HUES48 (cell line): ENCODE data around the gene DLG2.
"Not testable (repeated sequence)": the region's sequence is repeated elsewhere in the genome, so short reads cannot be mapped to it uniquely, and the experiment has no call there.

Source experiments
- H3K27ac ChIP-seq: one replicate; pipeline ENCODE4 v1.7.0; 2013; ENCODE audit warnings: low read depth, low read length, inconsistent platforms
- H3K27me3 ChIP-seq: 2 replicates; pipeline ENCODE4 v1.6.1; 2013; ENCODE audit warnings: mild to moderate bottlenecking, low read length; ENCODE audit not compliant: control insufficient read depth, insufficient read depth
- H3K36me3 ChIP-seq: 2 replicates; pipeline ENCODE4 v1.6.1; 2013; ENCODE audit warnings: low read length; ENCODE audit not compliant: control insufficient read depth, insufficient read depth
- H3K4me1 ChIP-seq: 2 replicates; pipeline ENCODE4 v1.6.1; 2013; ENCODE audit warnings: mild to moderate bottlenecking, low read length; ENCODE audit not compliant: control insufficient read depth, insufficient read depth
- H3K4me3 ChIP-seq: 2 replicates; pipeline ENCODE4 v1.5.1; 2013; ENCODE audit warnings: mild to moderate bottlenecking, low read depth, low read length
- H3K9ac ChIP-seq: 2 replicates; pipeline ENCODE4 v1.6.1; 2013; ENCODE audit warnings: mild to moderate bottlenecking, low read depth, low read length, moderate library complexity
- H3K9me3 ChIP-seq: 2 replicates; pipeline ENCODE4 v1.6.1; 2013; ENCODE audit warnings: low read length; ENCODE audit not compliant: control insufficient read depth, insufficient read depth

The DLG2 gene

DNA sequence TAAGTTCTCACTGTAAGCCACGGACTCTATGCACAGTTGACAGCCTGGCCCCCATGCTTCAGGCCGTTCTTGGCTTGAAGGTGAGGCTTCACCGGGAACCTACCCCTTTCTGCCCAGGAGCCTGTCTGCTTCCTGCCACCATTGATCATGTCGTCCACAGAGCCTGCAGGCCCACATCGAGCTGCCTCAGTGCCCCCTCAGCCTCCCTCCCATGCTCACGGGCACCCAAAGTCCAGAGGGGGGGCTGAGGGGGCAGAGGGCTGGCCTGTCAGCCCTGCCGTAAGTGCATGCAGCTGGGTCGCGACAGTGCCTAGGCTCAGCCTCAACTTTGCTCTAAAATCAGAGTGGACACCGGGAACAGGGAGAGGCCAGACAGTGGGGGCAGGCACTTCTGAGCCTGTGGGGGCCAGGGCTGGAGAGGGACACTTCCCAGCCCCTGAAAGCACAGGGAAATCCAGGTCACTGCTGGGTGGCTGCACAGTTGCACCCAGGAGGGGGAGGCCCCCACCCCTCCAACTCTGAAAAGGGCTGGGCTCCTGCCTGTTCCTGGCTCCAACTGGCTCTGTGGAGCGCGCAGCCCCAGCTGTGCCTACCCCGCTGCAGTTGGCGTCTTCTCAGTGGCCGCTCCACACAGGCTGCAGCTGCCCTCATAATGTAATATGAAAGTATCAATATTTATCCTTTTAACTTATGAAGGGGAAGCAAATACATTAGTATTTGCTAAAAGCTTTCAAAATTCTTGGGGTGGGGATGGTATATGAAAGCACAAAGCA is 598.6 kb downstream of the DLG2 start:
- H3K27me3 ChIP-seq = no peaks in the 10 kb centered on the region
- no peak overlapping the region for H3K27ac ChIP-seq
- no peak overlapping the region for H3K9ac ChIP-seq
- no peaks in the 10 kb centered on the region for H3K9me3 ChIP-seq
- H3K4me3 ChIP-seq = no peak overlapping the region
- no peaks in the 10 kb centered on the region for H3K36me3 ChIP-seq
- H3K4me1 ChIP-seq = 0 out of 2 replicates have a peak, but pooled peaks cover 7% of the 10 kb centered on the region

- no peaks in the 10 kb centered on the region for H3K36me3 ChIP-seq
- H3K27me3 ChIP-seq = no peaks in the 10 kb centered on the region
- 0 out of 2 replicates have a peak, but pooled peaks cover 7% of the 10 kb centered on the region for H3K4me1 ChIP-seq
- no peak overlapping the region for H3K4me3 ChIP-seq
- no peaks in the 10 kb centered on the region for H3K9me3 ChIP-seq
- H3K9ac ChIP-seq = no peak overlapping the region
- no peak overlapping the region for H3K27ac ChIP-seq
Measured at GRCh38 chr11:85027346-85027745, 599.8 kb downstream of the DLG2 start.

GRCh38 chr11:85021058-85021457 is 606.1 kb downstream of the DLG2 start:
- Histone ChIP-seq H3K4me3 (no peak overlapping the region), H3K9ac (no peak overlapping the region), H3K27ac (no peak overlapping the region), H3K27me3 (no peaks in the 10 kb centered on the region), H3K9me3 (no peaks in the 10 kb centered on the region), H3K36me3 (no peaks in the 10 kb centered on the region), H3K4me1 (0 out of 2 replicates have a peak, but pooled peaks cover 7% of the 10 kb centered on the region)

DNA sequence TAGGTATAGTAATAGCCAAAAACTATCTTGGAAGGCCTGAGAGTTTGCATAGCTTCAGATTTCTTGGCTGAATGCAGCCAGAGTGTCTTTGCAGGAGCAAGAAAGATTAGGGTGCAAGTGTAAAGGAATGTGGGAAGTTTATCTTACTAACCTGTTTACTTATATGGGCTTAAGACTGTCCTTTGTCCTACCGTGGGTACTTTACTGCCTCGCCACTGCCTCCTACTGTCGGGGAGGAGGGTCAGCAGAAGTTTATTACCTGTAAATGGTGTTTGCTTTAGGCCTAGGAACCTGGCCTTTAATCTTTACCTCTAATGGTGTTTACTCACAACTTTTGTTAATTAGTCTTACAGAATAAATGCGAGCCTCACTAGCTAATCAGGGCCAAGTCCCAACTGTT is 633.8 kb downstream of the DLG2 start:
- H3K4me3 ChIP-seq = no peak overlapping the region
- H3K36me3 ChIP-seq = no peaks in the 10 kb centered on the region
- no peaks in the 10 kb centered on the region for H3K27me3 ChIP-seq
- H3K27ac ChIP-seq = no peak overlapping the region
- H3K4me1 ChIP-seq = 0 out of 2 replicates have a peak, but pooled peaks cover 8% of the 10 kb centered on the region
- no peaks in the 10 kb centered on the region for H3K9me3 ChIP-seq
- H3K9ac ChIP-seq = no peak overlapping the region

- H3K36me3 ChIP-seq = no peaks in the 10 kb centered on the region
- H3K4me1 ChIP-seq = 0 out of 2 replicates have a peak, but pooled peaks cover 8% of the 10 kb centered on the region
- no peak overlapping the region for H3K27ac ChIP-seq
- no peak overlapping the region for H3K4me3 ChIP-seq
- H3K9me3 ChIP-seq = no peaks in the 10 kb centered on the region
- H3K27me3 ChIP-seq = no peaks in the 10 kb centered on the region
- H3K9ac ChIP-seq = no peak overlapping the region
Measured at GRCh38 chr11:84990141-84990540, 637.0 kb downstream of the DLG2 start.

DNA sequence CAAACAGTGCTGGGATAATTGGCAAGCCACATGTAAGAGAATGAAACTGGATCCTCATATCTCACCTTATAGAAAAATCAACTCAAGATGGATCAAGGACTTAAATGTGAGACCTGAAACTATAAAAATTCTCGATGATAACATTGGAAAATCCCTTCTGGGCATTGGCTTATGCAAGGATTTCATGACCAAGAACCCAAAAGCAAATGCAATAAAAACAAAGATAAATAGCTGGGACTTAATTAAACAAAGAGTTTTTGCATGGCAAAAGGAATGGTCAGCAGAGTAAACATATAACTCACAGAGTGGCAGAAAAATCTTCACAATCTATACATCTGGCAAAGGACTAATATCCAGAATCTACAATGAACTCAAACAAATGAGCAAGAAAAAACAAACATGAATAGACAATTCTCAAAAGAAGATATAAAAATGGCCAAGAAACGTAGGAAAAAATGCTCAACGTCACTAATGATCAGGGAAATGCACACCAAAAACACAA is 639.4 kb downstream of the DLG2 start:
- not testable (repeated sequence) for H3K9ac ChIP-seq, H3K4me1 ChIP-seq, H3K27me3 ChIP-seq, H3K9me3 ChIP-seq, H3K27ac ChIP-seq, H3K4me3 ChIP-seq, H3K36me3 ChIP-seq

DNA sequence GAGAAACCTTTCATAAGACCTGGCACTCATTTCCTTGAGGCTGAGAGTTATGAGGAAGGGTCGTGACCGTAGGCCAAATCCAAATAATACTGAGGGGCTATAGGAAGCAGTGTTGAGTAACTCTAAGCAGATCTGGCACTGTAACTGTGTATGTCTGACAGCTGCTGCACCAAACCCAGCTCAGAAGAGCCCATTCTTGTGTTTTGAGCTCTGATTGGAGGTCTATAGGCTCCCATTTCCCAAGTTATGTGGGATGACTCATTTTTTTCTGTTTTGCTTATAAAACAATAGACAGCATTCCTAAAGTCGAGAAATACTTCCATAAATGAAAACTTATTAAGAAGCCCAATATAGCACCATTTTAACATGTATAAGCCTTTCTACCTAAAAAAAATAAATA is 645.8 kb downstream of the DLG2 start:
- Histone ChIP-seq H3K4me3 (no peak overlapping the region), H3K4me1 (no peaks in the 10 kb centered on the region), H3K27ac (no peak overlapping the region), H3K27me3 (no peaks in the 10 kb centered on the region), H3K9ac (no peak overlapping the region), H3K9me3 (no peaks in the 10 kb centered on the region), H3K36me3 (no peaks in the 10 kb centered on the region)

GRCh38 chr11:84969103-84969502 is 658.0 kb downstream of the DLG2 start:
- H3K27me3 ChIP-seq = no peaks in the 10 kb centered on the region
- no peaks in the 10 kb centered on the region for H3K36me3 ChIP-seq
- no peak overlapping the region for H3K4me3 ChIP-seq
- H3K9ac ChIP-seq = no peak overlapping the region
- peaks cover 14% of the 10 kb centered on the region for H3K4me1 ChIP-seq
- H3K27ac ChIP-seq = no peak overlapping the region
- H3K9me3 ChIP-seq = no peaks in the 10 kb centered on the region

DNA sequence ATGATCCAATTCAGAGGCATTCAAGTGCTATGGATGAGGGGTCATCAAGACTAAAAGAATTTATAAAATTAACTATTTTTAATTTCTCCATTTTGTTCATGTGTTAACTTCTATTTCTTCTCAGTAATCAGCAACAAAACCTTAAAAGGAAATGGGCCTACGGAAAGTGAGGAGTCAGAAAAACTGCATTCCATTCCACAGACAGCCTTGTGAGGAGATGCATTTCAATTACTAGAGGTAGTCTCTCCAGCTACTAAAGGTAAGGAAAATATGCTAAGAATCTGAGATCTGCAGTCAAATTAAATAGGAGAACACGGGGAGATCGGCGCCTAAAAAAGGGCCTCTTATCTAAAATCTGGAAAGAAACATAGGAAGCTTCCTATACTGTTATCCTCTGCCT is 661.7 kb downstream of the DLG2 start:
- Histone ChIP-seq H3K9ac (peak overlapping the region; percentile 39; the same call in 1 of the 2 replicates), H3K27me3 (no peaks in the 10 kb centered on the region), H3K27ac (peak overlapping the region; percentile 15), H3K4me1 (peaks cover 5% of the 10 kb centered on the region), H3K4me3 (no peak overlapping the region), H3K36me3 (no peaks in the 10 kb centered on the region), H3K9me3 (no peaks in the 10 kb centered on the region)

DNA sequence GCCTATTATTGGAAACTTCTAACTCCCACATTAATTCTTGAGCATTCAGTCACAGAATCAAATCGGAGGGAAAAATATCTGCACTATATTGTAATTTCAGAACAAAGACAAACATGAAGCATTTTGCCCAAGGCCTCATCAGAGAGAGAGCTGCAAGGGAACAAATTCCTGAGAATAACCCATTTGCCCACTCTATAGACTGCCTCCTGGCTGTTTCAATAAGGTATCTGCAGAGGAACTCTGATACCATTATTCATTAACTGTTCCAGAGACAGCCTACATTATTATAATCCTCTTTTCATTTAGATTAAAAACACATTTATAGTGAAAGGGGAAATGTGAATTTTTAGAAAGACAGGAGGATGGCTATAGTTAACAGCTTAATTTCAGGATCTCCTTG is 663.9 kb downstream of the DLG2 start:
- Histone ChIP-seq H3K9me3 (no peaks in the 10 kb centered on the region), H3K4me3 (no peak overlapping the region), H3K36me3 (no peaks in the 10 kb centered on the region), H3K27ac (no peak overlapping the region), H3K4me1 (peaks cover 5% of the 10 kb centered on the region), H3K27me3 (no peaks in the 10 kb centered on the region), H3K9ac (no peak overlapping the region)

GRCh38 chr11:84962018-84962417 is 665.1 kb downstream of the DLG2 start:
- Histone ChIP-seq H3K27me3 (no peaks in the 10 kb centered on the region), H3K36me3 (no peaks in the 10 kb centered on the region), H3K27ac (no peak overlapping the region), H3K9me3 (no peaks in the 10 kb centered on the region), H3K9ac (no peak overlapping the region), H3K4me3 (no peak overlapping the region), H3K4me1 (peaks cover 5% of the 10 kb centered on the region)
